Right lobe of liver (tissue), 6 donors: ENCODE results near the gene CRIM1. TPM values are rescaled to one million over a fixed set of nuclear protein-coding genes. Genes with fewer than 3 reads are reported as not detected.

Source experiments
- ATAC-seq, 4 donors: fragments of 200-7000 bp; cut with Tn5 transposase; one replicate each; pipeline ENCODE4 v1.9.1; 2020; ENCODE audit warnings: mild to moderate bottlenecking in 4 of 4, moderate library complexity in 4 of 4
- DNase-seq, 3 donors: peaks; one replicate each; pipeline ENCODE4 v3.0.0-alpha.2; 2020
- H3K27ac ChIP-seq, 3 donors: fragments of 200-600 bp; one replicate each; pipeline ENCODE4 v1.8.0; 2022
- H3K27me3 ChIP-seq, 2 donors: fragments of 200-600 bp; one replicate each; pipeline ENCODE4 v1.8.0; 2022
- H3K36me3 ChIP-seq, 4 donors: fragments of 200-600 bp; sonication (generic) in 1 of 4; one replicate each; pipeline versions ENCODE4 v1.5.1 to v1.8.0; 2017 to 2022; ENCODE audit warnings: control low read depth in 1 of 4
- H3K4me1 ChIP-seq, 4 donors: fragments of 200-600 bp; sonication (generic) in 1 of 4; one replicate each; pipeline versions ENCODE4 v1.5.1 to v1.8.0; 2017 to 2022; ENCODE audit warnings: control low read depth in 1 of 4
- H3K4me3 ChIP-seq, 3 donors: fragments of 200-600 bp; one replicate each; pipeline ENCODE4 v1.8.0; 2022
- H3K9me3 ChIP-seq, 4 donors: fragments of 200-600 bp; sonication (generic) in 1 of 4; one replicate each; pipeline versions ENCODE4 v1.5.1 to v1.8.0; 2017 to 2022; ENCODE audit warnings: control low read depth in 1 of 4
- CTCF ChIP-seq, 4 donors: fragments of 200-600 bp in 3 of 4; fragments of 450-650 bp in 1 of 4; IDR thresholded peaks; one replicate each; pipeline versions ENCODE4 v1.5.1 to v1.8.0; 2016 to 2022; ENCODE audit warnings: antibody characterized with exemption in 4 of 4, mild to moderate bottlenecking in 2 of 4
- POLR2A ChIP-seq: fragments of 450-650 bp; IDR thresholded peaks from one replicate; pipeline ENCODE4 v1.6.1; 2017; ENCODE audit warnings: antibody characterized with exemption, mild to moderate bottlenecking
- WGBS: methylation state at CpG from one replicate; pipeline ENCODE4 v1.1.6; 2018; ENCODE audit warnings: low coverage, low lambda C conversion rate; ENCODE audit not compliant: insufficient coverage; ENCODE audit errors: missing lambda C conversion rate; 5-methylcytosine and 5-hydroxymethylcytosine counted together
- intact Hi-C, 2 donors: fragments of 100-400 bp; cut with DNase I; formaldehyde crosslinking; loops; one replicate each; pipeline versions ENCODE4 v1.11.2 to v1.14.1; 2022
- total RNA-seq, 6 experiments: library from RNA; depleted of rRNA in 2 of 6; stranded (reverse); fragments of >200 nt in 2 of 6; fragmentation: NEBNext Ultra II Directional in 3 of 6; extraction: Animal tissue kit (Norgen Biotek cat#: 25700) in 3 of 6; gene quantifications; one replicate each; pipeline versions ENCODE4 v1.1.0 to v1.2.4, GENCODE V29; 2016 to 2023
- donor health status: DM: no; HTN: yes; CAD: no.
- donor health status: DM: no; HTN: no; CAD: no.
- donor health status: DM: no; HTN: no; CAD: no.
- donor health status: DM: no; HTN: yes; CAD: no.
- donor health status: DM: no; HTN: yes; CAD: no.

CRIM1 gene
- total RNA-seq, 6 experiments from 2014 or later: 4.2 to 30.5 (median 16.7) TPM

- no peak for DNase-seq
- TF ChIP-seq CTCF (IDR thresholded peaks at IDR 0.05) (no peak), POLR2A (no peak)
- Histone ChIP-seq H3K4me1 (no peaks in the 10 kb centered on the region), H3K36me3 (no peaks in the 10 kb centered on the region), H3K27ac (peak overlapping the region in 1 of 3 donors; percentile 17), H3K9me3 (no peaks in the 10 kb centered on the region), H3K4me3 (no peak overlapping the region), H3K27me3 (no peaks in the 10 kb centered on the region)
- no peak for ATAC-seq
- WGBS: 57% methylated on average over 6 of the region's 6 CpGs
- intact Hi-C loops: no loop called here
These were observed 213.1 kb downstream of the CRIM1 start for GRCh38 chr2:36568516-36569246.

- intact Hi-C loops: no loop called here
- Histone ChIP-seq H3K4me3 (no peak overlapping the region), H3K9me3 (no peaks in the 10 kb centered on the region), H3K27ac (peak overlapping the region in 1 of 3 donors; percentile 17), H3K27me3 (no peaks in the 10 kb centered on the region), H3K4me1 (no peaks in the 10 kb centered on the region), H3K36me3 (no peaks in the 10 kb centered on the region)
- TF ChIP-seq CTCF (IDR thresholded peaks at IDR 0.05) (no peak), POLR2A (no peak)
- 64% methylated on average over 3 of the region's 3 CpGs for WGBS
- ATAC-seq (no peak), DNase-seq (no peak)
These were observed 213.8 kb downstream of the CRIM1 start for GRCh38 chr2:36569267-36569856.

- no peaks in the 10 kb centered on the region for H3K9me3 ChIP-seq
- H3K4me3 ChIP-seq: no peak overlapping the region
- no peak for TF ChIP-seq CTCF (IDR thresholded peaks at IDR 0.05)
- no peak for TF ChIP-seq POLR2A
- H3K4me1 ChIP-seq: no peaks in the 10 kb centered on the region
- 82% methylated on average over 1 of the region's 1 CpG for WGBS
- H3K36me3 ChIP-seq: no peaks in the 10 kb centered on the region
- ATAC-seq (no peak), DNase-seq (no peak)
- intact Hi-C loops: no loop called here
- H3K27me3 ChIP-seq: no peaks in the 10 kb centered on the region
- no peak overlapping the region for H3K27ac ChIP-seq
These were observed 214.8 kb downstream of the CRIM1 start for GRCh38 chr2:36570416-36570815.

GRCh38 chr2:36572054-36572718 lies 216.6 kb downstream of the CRIM1 start:
- Histone ChIP-seq H3K4me1 (peaks cover 0 to 7% (median 2%) of the 10 kb centered on the region in 4 donors), H3K27me3 (no peaks in the 10 kb centered on the region), H3K36me3 (peaks cover 0 to 6% (median 0%) of the 10 kb centered on the region in 4 donors), H3K4me3 (no peak overlapping the region), H3K27ac (no peak overlapping the region), H3K9me3 (no peaks in the 10 kb centered on the region)
- TF ChIP-seq POLR2A (no peak), CTCF (IDR thresholded peaks at IDR 0.05) (no peak)
- DNase-seq (no peak), ATAC-seq (no peak)
- intact Hi-C loops: no loop called here
- 81% methylated on average over 3 of the region's 3 CpGs for WGBS
